Measurements from ENCODE around the gene KCNT1.

Gene KCNT1

GRCh38 chr9:135782946-135783345 is 81.0 kb downstream of the KCNT1 start:
- no peak for DNase-seq (ENCODE audit: low spot score)

DNA sequence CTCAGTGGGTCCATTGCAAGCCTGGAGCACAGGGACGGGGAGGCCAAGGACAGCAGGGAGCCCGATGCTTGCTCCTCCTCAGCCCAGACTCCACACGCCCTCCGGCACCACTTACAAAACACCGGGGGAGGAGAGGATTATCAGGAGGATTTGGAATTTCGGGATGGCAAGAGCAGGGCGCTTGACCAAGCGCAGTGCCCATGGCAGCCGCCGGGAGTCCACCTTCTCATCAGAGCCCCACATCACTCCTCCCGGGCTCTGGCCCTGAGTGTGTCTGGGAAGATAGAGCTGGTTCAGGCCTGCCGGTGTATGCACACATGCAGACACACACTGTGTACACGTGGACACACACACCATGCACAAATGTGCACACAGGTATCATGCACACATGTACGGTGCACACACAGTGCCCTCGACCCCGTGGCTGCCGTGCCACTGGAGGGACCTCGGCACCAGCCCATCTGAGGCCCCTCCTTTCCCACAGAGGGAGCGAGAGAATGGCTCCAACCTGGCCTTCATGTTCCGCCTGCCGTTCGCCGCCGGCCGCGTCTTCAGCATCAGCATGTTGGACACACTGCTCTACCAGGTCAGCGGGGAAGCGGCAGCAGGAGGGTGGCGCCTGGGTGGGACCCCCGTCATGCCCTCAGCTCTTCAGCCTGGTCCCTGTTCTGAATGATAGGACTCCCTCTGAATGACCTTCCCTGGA is 81.7 kb downstream of the KCNT1 start:
- no peak for DNase-seq (ENCODE audit: low spot score)

GRCh38 chr9:135785013-135785575 is 83.1 kb downstream of the KCNT1 start:
- DNase-seq (ENCODE audit: low spot score), result no peak

DNA sequence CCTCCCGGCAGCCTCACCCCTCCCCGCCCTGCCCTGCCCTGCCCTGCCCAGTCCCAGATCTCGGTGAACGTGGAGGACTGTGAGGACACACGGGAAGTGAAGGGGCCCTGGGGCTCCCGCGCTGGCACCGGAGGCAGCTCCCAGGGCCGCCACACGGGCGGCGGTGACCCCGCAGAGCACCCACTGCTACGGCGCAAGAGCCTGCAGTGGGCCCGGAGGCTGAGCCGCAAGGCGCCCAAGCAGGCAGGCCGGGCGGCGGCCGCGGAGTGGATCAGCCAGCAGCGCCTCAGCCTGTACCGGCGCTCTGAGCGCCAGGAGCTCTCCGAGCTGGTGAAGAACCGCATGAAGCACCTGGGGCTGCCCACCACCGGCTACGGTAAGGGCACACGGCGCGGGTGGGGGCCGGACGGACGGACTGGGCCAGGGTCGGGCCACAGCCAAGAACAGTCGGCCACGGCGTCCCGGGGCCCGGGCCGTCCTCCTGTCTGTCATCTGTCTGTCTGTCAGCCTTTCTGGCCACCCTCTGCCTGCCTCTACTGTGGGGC is 84.2 kb downstream of the KCNT1 start:
- no peak for DNase-seq (ENCODE audit: low spot score)

DNA sequence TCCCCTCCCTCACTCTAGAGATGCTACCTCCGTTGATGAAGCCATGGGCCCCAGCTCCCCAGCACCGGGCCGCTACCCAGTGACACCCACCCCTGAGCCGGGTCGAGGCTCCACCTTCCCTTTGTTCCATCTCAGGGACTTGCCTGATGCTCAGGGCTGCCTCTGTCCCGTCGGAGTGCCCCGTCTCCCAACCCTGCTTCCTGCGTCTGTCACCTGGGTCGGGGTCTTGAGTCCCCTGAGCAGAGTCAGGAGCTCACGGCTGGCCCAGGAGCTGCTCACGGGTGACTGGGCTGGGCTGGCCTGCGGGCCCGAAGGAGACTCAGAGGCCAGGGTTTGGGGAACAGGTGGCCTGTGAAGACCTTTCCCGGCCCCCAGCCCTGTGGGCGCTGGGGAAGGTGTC is 85.3 kb downstream of the KCNT1 start:
- peak; percentile 13 for DNase-seq (ENCODE audit: low spot score)

DNA sequence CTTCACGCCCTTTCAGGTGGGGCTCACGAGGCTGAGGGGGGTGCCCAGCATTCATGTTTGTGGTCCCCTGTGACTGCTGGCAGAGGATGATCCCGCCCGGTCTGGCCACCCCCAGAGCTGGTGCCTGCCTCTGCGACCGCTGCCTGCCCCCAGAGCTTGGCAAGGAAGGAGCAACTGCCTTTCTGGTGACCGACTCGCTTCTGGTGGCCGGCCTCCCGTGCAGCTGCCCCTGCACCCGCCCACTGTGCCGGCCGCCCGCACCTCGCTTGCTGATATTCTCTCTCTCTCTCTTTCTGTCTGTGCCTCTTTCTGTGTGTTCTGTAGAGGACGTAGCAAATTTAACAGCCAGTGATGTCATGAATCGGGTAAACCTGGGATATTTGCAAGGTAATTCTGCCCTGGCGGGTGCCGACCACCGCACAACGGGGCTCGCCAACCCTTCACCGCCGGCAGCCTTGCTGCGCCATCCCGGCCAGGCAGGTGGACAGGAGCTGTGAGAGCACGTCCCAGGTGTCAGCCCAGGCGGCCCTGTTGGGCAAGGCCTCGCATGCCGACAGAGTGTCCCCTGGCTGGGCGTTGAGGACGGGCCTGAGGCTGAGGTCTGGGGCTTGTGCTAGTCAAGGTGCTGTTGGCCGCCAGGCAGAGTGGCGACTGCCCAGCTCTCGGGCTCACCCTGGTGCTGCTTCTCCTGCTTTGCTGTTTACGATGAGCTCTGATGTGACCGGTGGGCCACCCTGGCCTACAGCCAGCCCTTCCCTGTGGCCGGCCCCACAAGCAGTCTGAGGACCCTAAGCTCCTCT is 86.0 kb downstream of the KCNT1 start:
- DNase-seq (ENCODE audit: low spot score), result peak; percentile 10

DNA sequence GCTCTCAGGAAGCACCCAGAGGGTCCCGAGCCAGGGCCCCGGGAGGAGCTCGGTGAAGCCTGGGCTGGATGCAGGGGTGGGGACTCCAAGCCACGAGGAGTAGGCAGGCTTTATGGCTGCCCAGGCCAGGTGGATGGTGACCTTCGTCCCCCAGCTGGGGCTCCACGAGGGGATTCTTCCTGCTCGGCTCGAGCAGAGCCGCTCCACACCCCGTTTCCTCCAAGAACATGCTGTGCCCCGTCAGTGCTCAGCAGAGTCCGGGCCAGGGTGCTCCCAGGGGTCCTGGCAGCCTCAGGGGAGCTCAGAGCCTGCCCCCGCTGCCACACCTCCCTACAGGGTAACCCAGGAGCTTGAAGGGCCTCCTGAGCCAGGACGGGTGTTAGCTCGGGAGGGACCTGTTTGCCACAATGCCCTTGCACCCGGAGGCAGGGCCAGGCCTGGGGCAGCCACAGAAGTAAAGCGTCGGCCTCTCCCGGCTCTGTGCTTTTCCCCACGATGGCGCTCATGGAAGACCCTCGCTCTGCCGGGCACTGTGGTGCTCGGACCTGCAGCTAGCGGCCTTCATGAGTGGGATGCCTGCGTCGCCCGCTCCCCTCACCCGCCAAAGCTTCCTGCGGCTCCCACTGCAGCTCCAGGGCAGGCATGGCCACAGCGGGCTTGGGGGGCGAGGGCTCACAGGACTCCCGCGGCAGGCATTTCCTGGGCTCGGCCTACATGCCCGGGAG is 86.8 kb downstream of the KCNT1 start:
- no peak for DNase-seq (ENCODE audit: low spot score)

GRCh38 chr9:135789838-135790291 is 87.9 kb downstream of the KCNT1 start:
- no peak for DNase-seq (ENCODE audit: low spot score)

GRCh38 chr9:135790356-135790755 is 88.4 kb downstream of the KCNT1 start:
- DNase-seq (ENCODE audit: low spot score), result no peak

GRCh38 chr9:135790850-135791249 is 88.9 kb downstream of the KCNT1 start:
- DNase-seq (ENCODE audit: low spot score), result no peak

DNA sequence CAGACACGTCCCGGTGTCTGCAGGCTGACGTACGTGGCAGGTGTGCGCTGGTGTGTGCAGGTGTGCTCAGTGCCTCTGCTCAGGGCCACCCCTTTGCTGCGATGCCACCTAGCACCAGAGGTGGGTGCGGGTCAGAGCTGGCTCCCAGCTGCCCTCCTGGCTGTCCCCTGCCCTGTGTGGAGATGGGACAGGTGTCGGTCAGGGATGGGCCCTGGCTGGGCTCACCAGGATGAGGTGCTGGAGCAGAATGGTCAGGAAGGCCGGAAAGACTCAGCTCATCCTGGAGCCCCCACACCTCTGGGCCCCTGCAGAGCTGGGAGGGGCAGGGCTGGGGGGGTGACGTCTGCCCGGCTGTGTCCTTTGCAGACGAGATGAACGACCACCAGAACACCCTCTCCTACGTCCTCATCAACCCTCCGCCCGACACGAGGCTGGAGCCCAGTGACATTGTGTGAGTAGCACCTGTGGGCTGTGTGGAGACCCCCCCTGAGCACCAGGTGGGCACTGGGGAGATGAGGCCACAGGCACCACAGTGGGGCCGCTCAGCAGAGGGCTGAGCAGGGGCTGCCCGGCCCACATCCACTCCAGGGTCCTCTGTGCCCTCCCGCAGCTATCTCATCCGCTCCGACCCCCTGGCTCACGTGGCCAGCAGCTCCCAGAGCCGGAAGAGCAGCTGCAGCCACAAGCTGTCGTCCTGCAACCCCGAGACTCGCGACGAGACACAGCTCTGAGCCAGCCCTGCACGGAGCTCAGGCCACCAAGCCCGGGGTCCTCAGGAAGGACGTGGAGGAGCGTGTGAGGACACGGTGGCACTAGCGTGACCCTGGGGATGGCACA is 89.7 kb downstream of the KCNT1 start:
- DNase-seq (ENCODE audit: low spot score), result no peak

DNA sequence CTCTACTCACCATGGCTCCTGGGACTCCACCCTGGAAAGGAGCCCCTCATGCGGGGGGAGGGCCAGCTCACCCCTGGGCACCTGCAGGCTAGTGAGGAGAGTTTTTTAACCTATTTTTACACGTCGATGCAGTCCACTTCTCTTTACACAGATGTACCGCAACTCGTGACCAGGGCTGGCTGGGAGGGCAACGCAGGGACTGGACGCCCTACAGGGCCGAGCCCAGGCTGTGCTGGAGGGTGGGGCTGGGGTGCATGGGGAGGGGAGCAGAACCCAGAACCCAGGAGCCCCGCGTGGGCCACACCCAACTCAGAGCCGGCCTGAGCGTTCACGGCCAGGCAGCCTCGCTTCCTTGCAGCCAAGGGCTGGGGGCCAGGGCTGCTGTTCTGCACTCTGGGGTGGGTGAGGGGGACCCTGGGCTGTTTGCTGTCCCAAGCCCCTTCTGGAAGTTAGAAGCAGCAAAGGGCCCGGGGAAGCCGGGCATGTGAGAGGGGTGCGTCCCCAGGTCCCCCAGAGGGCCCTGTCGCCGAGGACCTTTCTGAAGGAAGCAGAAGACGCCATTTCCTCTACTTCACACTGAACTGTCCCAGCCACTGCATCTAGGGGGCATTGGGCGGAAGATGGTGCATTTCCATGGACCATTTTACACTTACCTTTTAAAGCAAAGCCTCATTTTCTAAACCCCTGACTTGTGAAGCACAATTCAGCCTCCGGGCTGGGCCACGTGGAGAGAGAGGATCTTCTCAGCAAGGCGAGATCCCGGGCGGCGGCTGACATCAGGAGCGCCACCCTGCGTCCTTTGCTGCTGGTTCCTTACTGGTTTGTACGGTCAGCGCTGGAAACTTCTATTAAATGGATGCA is 90.5 kb downstream of the KCNT1 start:
- DNase-seq (ENCODE audit: low spot score), result peak; percentile 35

GRCh38 chr9:135793221-135794056 is 91.5 kb downstream of the KCNT1 start:
- no peak for DNase-seq (ENCODE audit: low spot score)

DNA sequence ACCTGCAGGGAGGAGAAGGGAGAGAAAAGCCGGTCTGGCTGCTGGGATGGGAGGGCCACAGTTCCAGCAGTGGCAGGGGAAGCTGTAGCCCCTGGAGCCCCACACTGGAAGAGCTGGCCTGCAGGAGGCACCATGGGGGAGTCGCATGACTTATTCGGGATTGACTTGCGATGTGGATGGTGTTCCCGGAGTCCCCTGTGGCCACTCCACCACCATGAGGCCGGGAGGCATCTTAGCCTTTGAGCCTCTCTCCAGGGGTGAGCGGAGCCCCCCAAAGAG is 92.0 kb downstream of the KCNT1 start:
- DNase-seq (ENCODE audit: low spot score), result peak; percentile 33

- no peak for DNase-seq (ENCODE audit: low spot score)
These were observed 92.4 kb downstream of the KCNT1 start for GRCh38 chr9:135794361-135794885.

DNA sequence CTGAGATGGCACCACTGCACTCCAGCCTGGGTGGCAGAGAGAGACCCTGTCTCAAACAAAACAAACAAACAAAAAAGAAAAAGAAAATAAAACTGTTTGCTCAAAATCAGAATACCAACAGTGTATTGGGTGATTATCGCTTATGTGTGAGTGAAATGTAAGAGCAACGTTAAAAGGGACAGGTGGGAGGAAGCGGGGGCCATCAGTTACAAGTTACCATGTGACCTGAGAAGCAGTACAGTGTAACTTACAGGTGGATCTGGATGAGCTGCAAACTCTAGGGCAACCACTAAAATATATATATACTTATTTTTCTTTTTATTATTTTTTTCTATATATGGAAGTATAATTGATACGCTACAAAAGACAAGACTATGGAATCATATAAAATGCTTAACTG is 93.4 kb downstream of the KCNT1 start:
- DNase-seq (ENCODE audit: low spot score), result no peak

GRCh38 chr9:135796784-135797485 is 95.0 kb downstream of the KCNT1 start:
- DNase-seq (ENCODE audit: low spot score), result no peak

GRCh38 chr9:135797507-135798262 is 95.7 kb downstream of the KCNT1 start:
- DNase-seq (ENCODE audit: low spot score), result peak; percentile 93

Measured in iPS-NIHi11 (cell line).